T-helper 1 cell treated with Interleukin-12 subunit alpha and Interleukin-12 subunit beta and Interleukin-4 antibody, amounts not matched to agents 30 μg/mL and 1 μg/mL, for 36 hours (primary cell): Measurements from ENCODE around the gene PHOX2A.

Experiments
- H3K27ac Mint-ChIP-seq: one replicate; pipeline ENCODE4 v1.8.0; 2021; ENCODE audit warnings: mild to moderate bottlenecking, mixed read lengths
- H3K27me3 Mint-ChIP-seq: one replicate; pipeline ENCODE4 v1.8.0; 2021; ENCODE audit warnings: low read depth, mixed read lengths
- H3K36me3 Mint-ChIP-seq: one replicate; pipeline ENCODE4 v1.8.0; 2021; ENCODE audit warnings: low read depth, mixed read lengths
- H3K4me1 Mint-ChIP-seq: one replicate; pipeline ENCODE4 v1.8.0; 2021; ENCODE audit warnings: low read depth, mixed read lengths
- H3K4me3 Mint-ChIP-seq: one replicate; pipeline ENCODE4 v1.8.0; 2021; ENCODE audit warnings: mild to moderate bottlenecking, moderate library complexity, mixed read lengths
- H3K9me3 Mint-ChIP-seq: one replicate; pipeline ENCODE4 v1.8.0; 2021; ENCODE audit warnings: mixed read lengths

PHOX2A gene

DNA sequence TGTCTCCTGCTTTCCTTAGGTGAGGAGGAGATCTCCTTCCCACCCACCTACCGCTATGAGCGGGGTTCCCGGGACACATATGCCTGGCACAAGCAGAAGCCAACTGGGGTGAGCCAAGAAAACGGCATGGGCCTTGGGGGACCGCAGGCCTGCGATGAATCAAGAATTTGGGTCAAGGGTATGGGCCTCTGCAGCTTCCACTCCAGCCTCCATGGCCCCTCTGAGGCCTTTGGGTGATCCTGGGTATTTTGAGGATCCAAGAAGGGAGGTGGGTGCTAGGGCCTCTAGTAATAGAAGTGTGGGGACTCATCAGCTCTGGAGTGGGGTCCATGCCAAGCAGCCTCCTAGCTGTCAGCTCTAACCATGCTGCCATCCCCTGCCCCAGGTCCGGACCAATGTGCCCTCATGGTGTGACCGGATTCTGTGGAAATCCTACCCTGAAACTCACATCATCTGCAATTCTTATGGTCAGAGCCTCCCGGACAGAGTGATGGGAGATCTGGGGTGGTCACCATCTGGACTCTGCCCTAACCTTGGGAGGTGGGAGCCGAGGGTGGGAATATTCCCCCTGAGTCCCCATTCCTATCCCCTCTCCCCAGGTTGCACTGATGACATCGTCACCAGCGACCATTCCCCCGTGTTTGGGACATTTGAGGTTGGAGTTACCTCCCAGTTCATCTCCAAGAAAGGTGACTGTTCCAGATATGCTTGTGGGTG, 10.8 kb downstream of the PHOX2A start:
- Mint-ChIP-seq H3K36me3 (peaks cover 32% of the 10 kb centered on the region), H3K4me1 (no peaks in the 10 kb centered on the region), H3K4me3 (no peak overlapping the region), H3K27ac (no peak overlapping the region), H3K9me3 (no peaks in the 10 kb centered on the region), H3K27me3 (no peaks in the 10 kb centered on the region)

DNA sequence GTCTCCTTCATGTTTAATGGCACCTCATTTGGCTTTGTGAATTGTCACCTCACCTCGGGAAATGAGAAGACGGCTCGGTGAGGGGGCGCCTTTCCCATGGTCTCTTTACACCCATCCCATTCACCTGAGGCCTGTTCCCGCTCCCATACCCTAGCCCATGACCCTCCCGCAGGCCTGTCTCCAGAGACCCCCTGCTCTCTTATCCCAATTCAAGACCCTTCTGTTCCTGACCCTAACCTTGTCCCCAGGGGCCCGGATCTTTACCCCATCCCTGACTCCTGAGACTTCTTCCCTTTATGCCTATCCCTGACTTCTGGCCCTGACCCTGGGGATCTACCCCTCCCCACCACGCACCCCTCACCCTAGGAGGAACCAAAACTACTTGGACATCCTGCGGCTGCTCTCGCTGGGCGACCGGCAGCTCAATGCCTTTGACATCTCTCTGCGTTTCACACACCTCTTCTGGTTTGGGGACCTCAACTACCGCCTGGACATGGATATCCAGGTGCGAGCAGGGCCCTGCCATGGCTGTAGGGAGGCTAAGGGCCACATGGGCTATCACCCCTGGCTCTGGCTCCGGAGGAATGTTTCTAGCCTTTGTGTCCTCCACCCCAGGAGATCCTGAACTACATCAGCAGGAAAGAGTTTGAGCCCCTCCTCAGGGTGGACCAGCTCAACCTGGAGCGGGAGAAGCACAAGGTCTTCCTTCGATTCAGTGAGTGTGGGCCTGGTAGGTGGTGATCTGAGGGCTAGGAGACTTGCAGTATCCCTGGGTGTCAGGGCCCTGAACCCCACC, 11.5 kb downstream of the PHOX2A start:
- Mint-ChIP-seq H3K4me1 (no peaks in the 10 kb centered on the region), H3K9me3 (no peaks in the 10 kb centered on the region), H3K36me3 (peaks cover 32% of the 10 kb centered on the region), H3K27ac (no peak overlapping the region), H3K27me3 (no peaks in the 10 kb centered on the region), H3K4me3 (no peak overlapping the region)

- Mint-ChIP-seq H3K27ac (no peak overlapping the region), H3K9me3 (no peaks in the 10 kb centered on the region), H3K4me1 (peaks cover under 1% of the 10 kb centered on the region), H3K27me3 (no peaks in the 10 kb centered on the region), H3K4me3 (no peak overlapping the region), H3K36me3 (peaks cover 29% of the 10 kb centered on the region)
Observed at GRCh38 chr11:72231396-72232259, 12.3 kb downstream of the PHOX2A start.

DNA sequence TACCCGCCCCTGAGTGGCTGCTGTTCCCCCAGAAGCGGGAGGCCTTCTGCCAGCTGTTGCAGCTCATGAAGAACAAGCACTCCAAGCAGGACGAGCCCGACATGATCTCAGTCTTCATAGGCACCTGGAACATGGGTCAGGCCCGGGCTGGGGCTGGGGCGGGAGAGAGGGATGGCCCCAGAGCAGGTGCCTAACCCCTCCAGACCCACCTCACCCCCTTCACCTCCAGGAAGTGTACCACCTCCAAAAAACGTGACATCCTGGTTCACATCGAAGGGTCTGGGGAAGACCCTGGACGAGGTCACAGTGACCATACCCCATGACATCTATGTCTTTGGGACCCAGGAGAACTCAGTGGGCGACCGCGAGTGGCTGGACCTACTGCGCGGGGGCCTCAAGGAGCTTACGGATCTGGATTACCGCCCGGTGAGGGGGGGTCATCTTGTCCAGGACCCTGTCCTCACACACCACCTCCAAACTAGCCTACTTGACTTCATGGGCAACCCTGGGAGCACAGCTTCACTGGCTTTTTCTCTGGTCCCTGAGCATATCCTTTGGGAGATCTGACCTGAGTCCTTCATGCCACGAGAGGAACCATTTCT, 13.1 kb downstream of the PHOX2A start:
- H3K4me3 Mint-ChIP-seq = no peak overlapping the region
- H3K27me3 Mint-ChIP-seq = no peaks in the 10 kb centered on the region
- peaks cover 8% of the 10 kb centered on the region for H3K4me1 Mint-ChIP-seq
- H3K36me3 Mint-ChIP-seq = peaks cover 28% of the 10 kb centered on the region
- no peaks in the 10 kb centered on the region for H3K9me3 Mint-ChIP-seq
- no peak overlapping the region for H3K27ac Mint-ChIP-seq

DNA sequence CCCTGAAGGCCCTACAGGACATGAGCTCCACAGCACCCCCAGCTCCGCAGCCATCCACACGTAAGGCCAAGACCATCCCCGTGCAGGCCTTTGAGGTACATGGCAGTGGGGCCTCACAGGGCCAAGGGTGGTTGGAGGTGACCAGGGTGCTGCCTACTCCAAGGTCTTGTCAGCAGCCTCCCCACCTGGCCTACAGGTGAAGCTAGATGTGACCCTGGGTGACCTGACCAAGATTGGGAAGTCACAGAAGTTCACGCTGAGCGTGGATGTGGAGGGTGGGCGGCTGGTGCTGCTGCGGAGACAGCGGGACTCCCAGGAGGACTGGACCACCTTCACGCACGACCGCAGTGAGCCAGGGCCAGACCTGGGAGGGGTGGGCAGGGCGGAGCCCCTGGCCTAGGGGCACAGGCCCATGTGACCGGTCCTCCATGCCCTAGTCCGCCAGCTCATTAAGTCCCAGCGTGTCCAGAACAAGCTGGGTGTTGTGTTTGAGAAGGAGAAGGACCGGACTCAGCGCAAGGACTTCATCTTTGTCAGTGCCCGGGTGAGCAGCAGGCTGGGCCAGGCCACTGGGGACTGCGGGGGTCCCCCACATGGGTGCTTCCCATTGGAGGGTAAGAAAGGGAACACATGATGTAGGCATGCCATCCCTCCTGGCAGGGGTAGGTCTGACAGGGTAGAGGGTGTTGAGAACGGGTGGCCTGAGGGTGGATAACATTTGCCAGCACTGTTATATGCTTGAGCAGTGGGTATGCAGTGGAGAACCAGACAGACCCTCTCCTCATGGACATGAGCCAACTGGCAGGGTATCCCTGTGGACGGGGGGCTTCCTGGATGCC, 13.8 kb downstream of the PHOX2A start:
- no peak overlapping the region for H3K27ac Mint-ChIP-seq
- H3K27me3 Mint-ChIP-seq = no peaks in the 10 kb centered on the region
- H3K4me1 Mint-ChIP-seq = peaks cover 15% of the 10 kb centered on the region
- H3K4me3 Mint-ChIP-seq = no peak overlapping the region
- H3K9me3 Mint-ChIP-seq = no peaks in the 10 kb centered on the region
- peaks cover 28% of the 10 kb centered on the region for H3K36me3 Mint-ChIP-seq

- H3K27ac Mint-ChIP-seq = no peak overlapping the region
- H3K36me3 Mint-ChIP-seq = peaks cover 23% of the 10 kb centered on the region
- H3K4me3 Mint-ChIP-seq = no peak overlapping the region
- H3K4me1 Mint-ChIP-seq = peaks cover 16% of the 10 kb centered on the region
- H3K9me3 Mint-ChIP-seq = no peaks in the 10 kb centered on the region
- H3K27me3 Mint-ChIP-seq = no peaks in the 10 kb centered on the region
Observed at GRCh38 chr11:72229336-72229924, 14.5 kb downstream of the PHOX2A start.

DNA sequence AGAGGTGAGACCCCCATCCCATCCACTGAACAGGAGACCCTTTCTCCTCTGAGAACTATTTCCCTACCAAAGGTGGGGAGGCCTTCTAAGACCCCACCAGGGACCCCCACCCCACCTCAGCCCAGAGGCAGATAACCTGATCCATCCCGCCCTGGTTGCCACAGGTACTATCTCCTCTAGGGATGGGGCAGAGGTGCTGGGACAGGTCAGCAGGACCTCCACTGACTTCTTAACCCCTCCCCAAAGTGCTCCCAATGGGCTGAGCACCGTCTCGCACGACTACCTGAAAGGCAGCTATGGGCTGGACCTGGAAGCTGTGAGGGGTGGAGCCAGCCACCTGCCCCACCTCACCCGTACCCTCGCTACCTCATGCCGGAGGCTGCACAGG, 15.1 kb downstream of the PHOX2A start:
- H3K36me3 Mint-ChIP-seq = peaks cover 18% of the 10 kb centered on the region
- H3K4me1 Mint-ChIP-seq = peaks cover 16% of the 10 kb centered on the region
- H3K4me3 Mint-ChIP-seq = no peak overlapping the region
- H3K27me3 Mint-ChIP-seq = no peaks in the 10 kb centered on the region
- H3K9me3 Mint-ChIP-seq = no peaks in the 10 kb centered on the region
- no peak overlapping the region for H3K27ac Mint-ChIP-seq

GRCh38 chr11:72228229-72228843, 15.6 kb downstream of the PHOX2A start:
- no peak overlapping the region for H3K4me3 Mint-ChIP-seq
- peaks cover 16% of the 10 kb centered on the region for H3K4me1 Mint-ChIP-seq
- no peak overlapping the region for H3K27ac Mint-ChIP-seq
- no peaks in the 10 kb centered on the region for H3K9me3 Mint-ChIP-seq
- no peaks in the 10 kb centered on the region for H3K27me3 Mint-ChIP-seq
- peaks cover 16% of the 10 kb centered on the region for H3K36me3 Mint-ChIP-seq

DNA sequence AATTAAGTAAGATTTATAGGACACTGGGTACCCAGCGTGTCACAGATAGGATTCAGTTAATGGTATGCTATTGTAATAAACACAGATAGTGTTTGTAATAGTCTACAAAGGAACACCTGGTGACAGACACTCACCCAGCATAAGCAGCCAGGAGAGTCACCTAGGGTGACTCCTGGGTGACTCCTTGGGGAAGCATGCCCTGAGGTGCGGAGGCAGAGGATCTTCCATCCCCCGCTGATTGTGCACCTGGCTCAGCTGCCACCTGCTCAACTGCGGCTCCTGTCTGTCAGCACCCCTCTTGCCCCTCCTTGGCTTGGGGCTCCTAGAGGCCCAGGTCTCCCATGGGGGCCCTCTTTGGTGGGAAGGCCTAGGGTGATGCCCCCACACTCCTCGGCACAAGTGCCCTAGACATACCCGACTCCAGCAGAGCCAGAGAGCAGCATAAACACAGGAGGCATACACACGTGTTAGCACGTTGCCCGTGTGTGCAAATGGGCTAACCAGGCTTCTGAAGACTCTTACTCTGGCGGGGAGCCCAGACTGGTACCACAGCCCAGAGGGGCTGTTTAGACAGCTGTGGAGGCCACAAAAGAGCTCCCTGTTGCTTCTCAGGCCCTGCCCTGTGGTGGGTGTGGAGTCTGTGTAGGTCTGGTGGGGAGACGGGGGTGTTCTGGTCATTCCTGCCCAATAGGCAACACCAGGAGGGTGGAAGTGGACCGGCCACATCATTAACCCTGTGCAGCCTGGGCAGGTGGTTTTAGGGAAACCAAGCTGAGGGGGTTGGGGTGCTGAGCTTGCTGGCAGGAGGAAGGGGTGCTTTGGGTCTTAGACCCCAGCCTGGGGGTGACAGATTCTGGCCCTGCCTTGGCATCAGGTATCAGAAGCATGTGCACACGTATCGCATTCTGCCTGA, 16.4 kb downstream of the PHOX2A start:
- H3K4me3 Mint-ChIP-seq = no peak overlapping the region
- no peaks in the 10 kb centered on the region for H3K27me3 Mint-ChIP-seq
- no peaks in the 10 kb centered on the region for H3K9me3 Mint-ChIP-seq
- H3K27ac Mint-ChIP-seq = no peak overlapping the region
- H3K4me1 Mint-ChIP-seq = peaks cover 19% of the 10 kb centered on the region
- peaks cover 16% of the 10 kb centered on the region for H3K36me3 Mint-ChIP-seq

- H3K27me3 Mint-ChIP-seq = no peaks in the 10 kb centered on the region
- no peak overlapping the region for H3K27ac Mint-ChIP-seq
- peaks cover 24% of the 10 kb centered on the region for H3K4me1 Mint-ChIP-seq
- H3K4me3 Mint-ChIP-seq = no peak overlapping the region
- H3K9me3 Mint-ChIP-seq = no peaks in the 10 kb centered on the region
- H3K36me3 Mint-ChIP-seq = peaks cover 14% of the 10 kb centered on the region
Observed at GRCh38 chr11:72226701-72227100, 17.3 kb downstream of the PHOX2A start.

GRCh38 chr11:72225411-72225951, 18.5 kb downstream of the PHOX2A start:
- Mint-ChIP-seq H3K27me3 (no peaks in the 10 kb centered on the region), H3K4me3 (peak overlapping the region; percentile 88), H3K27ac (peak overlapping the region; percentile 88), H3K36me3 (peaks cover 6% of the 10 kb centered on the region), H3K9me3 (no peaks in the 10 kb centered on the region), H3K4me1 (peaks cover 24% of the 10 kb centered on the region)
